ENCODE results near the gene C6.

The C6 gene

GRCh38 chr5:41112486-41113455 is 100.6 kb downstream of the C6 start:
- H3K36me3 ChIP-seq (ENCODE audit: control insufficient read depth, insufficient read depth, low read length), result no peaks in the 10 kb centered on the region
- H3K27me3 ChIP-seq (ENCODE audit: control insufficient read depth, insufficient read depth, low read length), result no peaks in the 10 kb centered on the region
- no peaks in the 10 kb centered on the region for H3K9me3 ChIP-seq (ENCODE audit: control insufficient read depth, low read length)
- no peak overlapping the region for H3K4me3 ChIP-seq (ENCODE audit: low read length)
- no peak overlapping the region for H3K9ac ChIP-seq (ENCODE audit: low read length)
- no peaks in the 10 kb centered on the region for H3K4me1 ChIP-seq (ENCODE audit: control insufficient read depth, insufficient read depth, low read length)

GRCh38 chr5:41109186-41109585 is 104.1 kb downstream of the C6 start:
- Histone ChIP-seq H3K9me3 (ENCODE audit: control insufficient read depth, low read length) (no peaks in the 10 kb centered on the region), H3K4me1 (ENCODE audit: control insufficient read depth, insufficient read depth, low read length) (no peaks in the 10 kb centered on the region), H3K9ac (ENCODE audit: low read length) (no peak overlapping the region), H3K36me3 (ENCODE audit: control insufficient read depth, insufficient read depth, low read length) (no peaks in the 10 kb centered on the region), H3K27me3 (ENCODE audit: control insufficient read depth, insufficient read depth, low read length) (no peaks in the 10 kb centered on the region), H3K4me3 (ENCODE audit: low read length) (no peak overlapping the region)

- Histone ChIP-seq H3K36me3 (ENCODE audit: control insufficient read depth, insufficient read depth, low read length) (no peaks in the 10 kb centered on the region), H3K9ac (ENCODE audit: low read length) (no peak overlapping the region), H3K4me1 (ENCODE audit: control insufficient read depth, insufficient read depth, low read length) (no peaks in the 10 kb centered on the region), H3K9me3 (ENCODE audit: control insufficient read depth, low read length) (no peaks in the 10 kb centered on the region), H3K27me3 (ENCODE audit: control insufficient read depth, insufficient read depth, low read length) (no peaks in the 10 kb centered on the region), H3K4me3 (ENCODE audit: low read length) (no peak overlapping the region)
Measured at GRCh38 chr5:41102341-41102740, 111.0 kb downstream of the C6 start.

GRCh38 chr5:41097642-41098041 is 115.7 kb downstream of the C6 start:
- Histone ChIP-seq H3K36me3 (ENCODE audit: control insufficient read depth, insufficient read depth, low read length) (no peaks in the 10 kb centered on the region), H3K4me3 (ENCODE audit: low read length) (no peak overlapping the region), H3K4me1 (ENCODE audit: control insufficient read depth, insufficient read depth, low read length) (no peaks in the 10 kb centered on the region), H3K27me3 (ENCODE audit: control insufficient read depth, insufficient read depth, low read length) (no peaks in the 10 kb centered on the region), H3K9me3 (ENCODE audit: control insufficient read depth, low read length) (no peaks in the 10 kb centered on the region), H3K9ac (ENCODE audit: low read length) (no peak overlapping the region)

GRCh38 chr5:41095324-41096101 is 117.8 kb downstream of the C6 start:
- H3K4me1 ChIP-seq (ENCODE audit: control insufficient read depth, insufficient read depth, low read length), result no peaks in the 10 kb centered on the region
- no peaks in the 10 kb centered on the region for H3K36me3 ChIP-seq (ENCODE audit: control insufficient read depth, insufficient read depth, low read length)

GRCh38 chr5:41094871-41095270 is 118.5 kb downstream of the C6 start:
- H3K9me3 ChIP-seq (ENCODE audit: control insufficient read depth, low read length), result no peaks in the 10 kb centered on the region
- no peak overlapping the region for H3K4me3 ChIP-seq (ENCODE audit: low read length)
- no peaks in the 10 kb centered on the region for H3K27me3 ChIP-seq (ENCODE audit: control insufficient read depth, insufficient read depth, low read length)
- H3K4me1 ChIP-seq (ENCODE audit: control insufficient read depth, insufficient read depth, low read length), result no peaks in the 10 kb centered on the region
- no peaks in the 10 kb centered on the region for H3K36me3 ChIP-seq (ENCODE audit: control insufficient read depth, insufficient read depth, low read length)
- H3K9ac ChIP-seq (ENCODE audit: low read length), result no peak overlapping the region

More at GRCh38 chr5:41095324-41096101, 117.8 kb downstream of the C6 start:
- Histone ChIP-seq H3K9ac (ENCODE audit: low read length) (no peak overlapping the region), H3K4me3 (ENCODE audit: low read length) (no peak overlapping the region), H3K27me3 (ENCODE audit: control insufficient read depth, insufficient read depth, low read length) (no peaks in the 10 kb centered on the region), H3K9me3 (ENCODE audit: control insufficient read depth, low read length) (no peaks in the 10 kb centered on the region)

- no peaks in the 10 kb centered on the region for H3K9me3 ChIP-seq (ENCODE audit: control insufficient read depth, low read length)
- no peaks in the 10 kb centered on the region for H3K4me1 ChIP-seq (ENCODE audit: control insufficient read depth, insufficient read depth, low read length)
- no peak overlapping the region for H3K4me3 ChIP-seq (ENCODE audit: low read length)
- H3K27me3 ChIP-seq (ENCODE audit: control insufficient read depth, insufficient read depth, low read length), result no peaks in the 10 kb centered on the region
- H3K36me3 ChIP-seq (ENCODE audit: control insufficient read depth, insufficient read depth, low read length), result no peaks in the 10 kb centered on the region
- H3K9ac ChIP-seq (ENCODE audit: low read length), result no peak overlapping the region
Measured at GRCh38 chr5:41093803-41094202, 119.5 kb downstream of the C6 start.
